ENCODE results near the gene SERPINC1.
A peak's percentile ranks its signal among the peaks of the same experiment; 100 is the strongest.

GRCh38 chr1:173867753-173868265 is 49.3 kb downstream of the SERPINC1 start, which contains the start of gene GAS5:
- no peak for TF ChIP-seq SUZ12 (IDR thresholded peaks at IDR 0.05; ENCODE audit: extremely low read depth, insufficient read depth, insufficient read length)
- peak; percentile 60 for TF ChIP-seq YY1 (IDR thresholded peaks at IDR 0.05; ENCODE audit: insufficient read depth, insufficient read length)
